Measurements from ENCODE around the gene IMPA2.
"Not testable (repeated sequence)": the region's sequence is repeated elsewhere in the genome, so short reads cannot be mapped to it uniquely, and the experiment has no call there.

The IMPA2 gene

DNA sequence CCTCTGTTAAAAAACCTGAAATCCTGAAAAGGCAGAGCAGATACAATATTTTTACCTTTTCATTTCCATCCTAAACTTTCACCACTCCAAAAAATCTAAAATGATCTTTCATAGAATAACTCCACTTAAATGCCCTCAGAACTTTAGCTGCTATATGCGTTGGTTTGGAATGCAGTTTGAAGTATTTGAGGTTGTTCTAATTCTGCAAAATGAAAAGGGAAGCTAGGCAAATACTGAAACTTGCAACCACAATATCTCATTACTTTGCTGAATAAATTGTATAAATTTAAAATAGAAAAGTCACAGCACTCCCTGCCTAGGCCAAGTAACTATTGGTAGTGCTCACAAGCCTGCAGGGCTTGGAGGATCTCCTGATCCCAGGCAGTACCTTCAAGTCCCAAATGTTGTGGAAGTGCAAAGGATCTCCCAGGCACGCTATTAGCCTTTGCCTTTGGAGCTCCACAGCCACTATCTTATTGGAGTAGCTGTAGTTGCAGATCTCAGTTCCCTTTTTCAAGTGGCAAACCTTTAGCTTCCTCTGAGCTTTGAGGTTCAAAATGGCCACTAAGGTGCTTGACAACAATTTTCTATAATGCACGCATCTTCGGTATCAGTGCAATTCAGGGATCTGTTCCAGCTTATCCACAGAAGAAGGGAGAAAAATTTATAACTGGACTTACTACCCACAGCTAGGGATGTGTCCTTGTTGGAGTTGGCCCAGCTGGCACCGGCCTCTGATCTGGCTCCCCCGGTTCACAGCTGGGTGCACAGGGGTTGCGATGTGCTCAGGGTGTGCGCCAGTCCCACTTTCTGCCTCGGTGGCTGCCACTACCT lies 68.9 kb downstream of the IMPA2 start:
- no peak for DNase-seq (ENCODE audit: low read depth)

DNA sequence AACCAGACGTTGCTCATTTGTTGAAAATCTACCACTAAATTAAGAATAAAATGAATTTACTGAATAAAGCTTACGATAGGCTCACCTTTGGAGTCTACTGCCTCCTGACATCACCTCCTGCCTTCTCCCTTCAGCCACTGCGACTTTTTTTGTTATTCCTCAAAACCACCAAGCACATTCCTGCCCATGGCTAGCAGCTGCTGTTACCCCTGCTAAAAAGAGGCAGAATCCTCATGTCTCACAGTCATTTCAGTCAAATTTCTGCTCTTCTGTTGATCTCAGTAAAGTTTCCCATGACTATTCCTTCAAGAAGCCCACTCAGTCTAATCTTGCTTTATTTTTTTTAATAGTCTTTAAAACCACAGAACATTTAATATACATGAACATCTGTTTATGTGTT lies 71.6 kb downstream of the IMPA2 start:
- DNase-seq (ENCODE audit: low read depth): no peak

DNA sequence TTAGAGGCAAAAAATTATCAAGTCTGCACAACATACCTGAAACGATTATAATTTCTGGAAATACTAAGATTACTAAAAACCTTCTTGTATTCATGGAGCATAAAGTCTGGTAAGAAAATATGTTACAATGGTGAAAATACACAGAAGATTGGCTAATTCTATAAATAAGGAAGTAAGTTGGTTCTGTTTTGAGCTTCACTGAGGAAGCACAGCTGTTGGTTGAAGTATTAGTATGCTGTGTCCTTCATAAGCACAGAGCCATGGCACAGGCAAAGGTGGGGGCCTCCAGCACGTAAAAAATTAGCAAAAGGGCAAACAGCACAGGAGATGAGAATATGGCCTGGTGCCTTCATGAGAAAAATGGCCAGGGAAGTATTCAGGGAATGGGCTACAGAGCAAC lies 72.0 kb downstream of the IMPA2 start:
- no peak for DNase-seq (ENCODE audit: low read depth)

DNA sequence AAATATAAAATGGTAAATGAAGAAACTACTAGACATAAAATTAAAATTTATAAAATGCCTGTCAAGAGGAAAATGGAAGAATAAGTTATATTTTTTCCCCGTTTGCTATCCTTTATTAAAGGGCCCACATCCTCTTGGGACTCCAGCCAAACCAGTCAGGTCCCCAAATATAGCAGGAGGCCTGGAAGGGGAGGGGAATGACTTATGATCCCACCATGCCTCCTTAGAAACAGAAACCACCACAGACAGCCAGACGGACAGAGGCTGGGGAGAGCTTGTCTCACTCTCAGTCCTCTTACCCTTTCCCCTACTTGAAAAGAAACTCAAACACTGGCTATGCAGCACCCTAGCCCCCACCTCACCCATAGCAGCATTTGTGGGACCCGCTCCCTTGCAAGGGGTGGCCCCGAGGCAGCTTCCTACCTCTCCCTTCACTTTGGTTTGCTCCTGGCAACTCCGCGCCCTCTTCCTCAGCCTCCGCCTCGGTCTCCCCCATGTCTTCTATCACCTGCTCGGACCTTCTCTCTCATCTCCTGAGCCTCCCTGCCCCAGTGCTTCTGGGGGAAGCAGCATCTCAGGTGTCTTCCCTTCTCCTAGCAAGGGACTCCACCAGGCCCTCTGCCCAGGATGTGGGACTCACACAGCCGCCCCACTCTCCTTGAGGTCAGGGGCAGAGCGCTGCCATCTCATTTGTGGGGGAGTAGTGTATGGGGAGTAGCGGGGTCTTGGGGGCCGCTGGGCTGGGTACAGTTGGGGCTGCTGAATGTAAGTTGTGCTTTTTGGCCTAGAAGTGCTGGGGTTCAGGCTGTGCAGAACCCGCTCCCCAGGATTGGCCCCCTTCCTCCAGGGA lies 75.0 kb downstream of the IMPA2 start:
- no peak for DNase-seq (ENCODE audit: low read depth)

DNA sequence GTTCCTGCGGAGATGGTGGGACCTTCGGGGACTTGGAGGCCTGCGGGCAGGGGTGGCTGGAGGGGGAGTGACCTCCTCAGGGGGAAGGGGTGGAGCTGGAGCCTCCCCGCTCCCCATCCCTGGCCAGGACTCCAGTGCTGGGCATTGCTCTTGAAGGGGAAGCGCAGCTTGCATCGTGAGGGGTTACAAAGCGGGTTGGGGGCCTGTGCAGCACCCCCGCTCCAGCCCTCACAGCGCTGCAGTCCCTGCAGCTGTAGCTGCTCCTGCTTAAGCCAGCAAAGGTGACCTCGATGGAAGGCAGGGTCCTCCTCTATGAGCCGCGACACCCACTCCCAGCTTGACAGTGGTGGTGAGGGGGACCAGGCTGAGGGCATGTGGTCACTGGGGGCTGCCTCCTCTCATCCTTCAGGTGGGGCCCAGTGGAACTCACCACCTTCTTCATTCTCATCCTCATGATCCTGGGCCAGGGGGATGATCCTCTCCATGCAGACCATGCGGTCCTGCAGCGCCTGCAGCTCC lies 75.6 kb downstream of the IMPA2 start:
- no peak for DNase-seq (ENCODE audit: low read depth)

DNA sequence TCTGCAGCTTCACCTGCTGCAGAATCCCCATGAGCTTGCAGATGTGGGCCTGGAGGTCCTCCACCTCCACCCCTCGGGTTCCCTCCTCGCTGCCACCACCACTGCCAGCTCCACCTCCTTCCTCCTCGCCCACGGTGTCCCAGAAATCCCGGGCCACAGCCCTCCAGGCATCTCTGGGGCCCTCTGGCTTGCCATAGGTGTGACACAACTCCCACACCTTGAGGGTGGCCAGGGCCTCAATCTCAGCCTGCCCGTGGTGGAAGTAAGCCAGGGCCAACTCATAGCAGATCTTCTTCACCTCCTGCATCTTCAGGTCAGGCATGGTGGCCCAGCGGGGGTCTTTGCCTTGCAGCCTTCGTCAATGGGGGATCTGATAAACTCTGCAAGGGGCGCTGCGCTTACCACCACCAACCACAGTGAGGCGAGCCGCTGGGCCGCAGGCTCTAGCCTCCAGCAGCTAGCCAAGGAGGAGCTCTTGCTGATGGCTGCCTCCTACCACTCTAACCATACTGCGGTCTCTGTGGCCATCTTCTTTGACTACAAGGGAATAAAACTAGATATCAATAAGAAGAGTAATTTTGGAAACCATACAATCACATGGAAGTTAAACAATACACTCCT lies 76.2 kb downstream of the IMPA2 start:
- DNase-seq (ENCODE audit: low read depth): no peak

DNA sequence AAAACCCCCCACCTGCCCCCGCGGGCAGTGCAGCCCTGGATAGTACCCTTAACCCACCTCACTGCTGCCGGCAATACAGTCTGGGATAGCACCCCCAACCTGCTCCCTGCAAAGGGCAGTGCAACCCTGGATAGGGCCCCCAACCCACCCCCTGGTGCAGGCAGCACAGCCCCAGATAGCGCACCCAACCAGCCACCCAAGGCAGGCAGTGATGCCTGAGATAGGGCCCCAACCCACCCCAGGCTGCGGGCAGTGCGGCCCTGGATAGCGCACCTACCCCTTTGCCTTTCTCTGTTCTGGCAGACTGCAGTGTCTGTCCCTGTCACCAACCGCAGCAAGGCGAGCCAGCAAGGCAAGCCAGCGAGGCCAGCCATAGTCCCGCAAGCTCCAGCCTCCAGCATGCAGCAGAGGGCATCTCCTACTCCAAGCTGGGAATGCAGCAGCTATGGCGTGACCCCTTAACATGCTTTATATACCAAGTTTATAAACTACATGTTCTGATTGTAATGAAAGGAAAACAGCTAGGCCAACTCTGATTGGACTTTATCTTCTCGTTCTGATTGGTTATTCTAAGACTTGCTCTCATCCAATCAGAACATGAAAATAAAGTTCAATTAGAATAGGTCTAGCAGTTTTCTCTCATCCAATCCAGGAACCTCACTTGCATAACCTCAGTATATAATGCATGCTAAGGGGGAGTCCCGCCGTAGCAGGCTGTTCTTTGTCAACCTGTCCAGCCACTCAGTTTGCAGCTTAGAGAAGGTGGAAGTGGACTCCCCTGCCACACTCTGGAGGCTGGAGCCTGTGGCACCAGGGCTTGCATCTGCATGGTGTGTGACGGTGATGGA lies 78.3 kb downstream of the IMPA2 start:
- no peak for DNase-seq (ENCODE audit: low read depth)

DNA sequence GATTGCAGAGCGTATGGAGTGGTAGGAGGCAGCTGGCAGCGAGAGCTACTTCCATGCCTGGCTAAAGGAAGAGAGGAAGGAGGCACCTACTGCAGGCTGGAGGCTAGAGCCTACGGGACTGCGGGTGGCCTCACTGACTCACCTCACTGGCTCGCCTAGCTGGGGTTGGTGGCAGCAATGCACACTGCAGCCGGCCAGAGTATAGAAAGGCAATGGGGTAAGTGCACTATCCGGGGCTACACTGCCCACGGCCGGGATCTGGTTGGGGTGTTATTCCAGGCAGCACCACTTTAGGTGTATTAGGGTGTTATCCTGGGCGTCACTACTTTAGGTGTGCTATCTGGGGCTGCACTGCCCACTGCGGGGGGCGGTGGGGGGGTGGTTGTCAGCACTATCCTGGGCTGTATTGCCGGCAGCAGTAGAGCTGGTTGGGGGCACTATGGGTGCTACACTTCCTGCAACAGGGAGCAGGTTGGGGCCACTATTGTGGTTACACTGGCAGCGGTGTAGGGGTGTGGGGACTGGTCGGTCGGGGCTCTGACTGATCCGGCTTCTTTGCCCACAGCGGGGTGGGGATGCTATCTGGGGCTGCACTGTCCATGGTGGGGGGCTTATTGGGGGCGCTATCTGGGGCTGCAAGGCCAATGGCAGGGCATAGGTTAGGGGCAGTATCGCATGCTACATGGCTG lies 79.0 kb downstream of the IMPA2 start:
- no peak for DNase-seq (ENCODE audit: low read depth)

DNA sequence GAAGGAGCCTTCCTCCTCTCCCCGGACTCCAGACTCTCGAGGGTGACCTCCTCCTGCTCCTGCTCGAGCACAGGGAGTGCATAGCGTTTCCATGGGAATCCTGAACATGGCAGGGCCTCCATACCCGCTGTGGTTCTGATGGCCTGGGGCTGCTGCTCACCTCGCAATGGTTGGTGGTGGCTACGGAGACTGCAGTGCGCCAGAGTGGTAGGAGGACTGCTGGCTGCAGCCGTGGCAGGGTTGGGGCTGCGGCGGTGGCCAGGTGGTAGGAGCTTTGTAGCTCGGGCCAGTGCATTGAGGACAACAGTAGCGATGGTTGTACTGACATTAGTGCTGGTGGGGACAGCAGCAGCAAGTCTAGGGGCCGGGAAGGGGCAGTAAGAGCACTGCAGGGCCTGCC lies 80.4 kb downstream of the IMPA2 start:
- DNase-seq (ENCODE audit: low read depth): no peak

DNA sequence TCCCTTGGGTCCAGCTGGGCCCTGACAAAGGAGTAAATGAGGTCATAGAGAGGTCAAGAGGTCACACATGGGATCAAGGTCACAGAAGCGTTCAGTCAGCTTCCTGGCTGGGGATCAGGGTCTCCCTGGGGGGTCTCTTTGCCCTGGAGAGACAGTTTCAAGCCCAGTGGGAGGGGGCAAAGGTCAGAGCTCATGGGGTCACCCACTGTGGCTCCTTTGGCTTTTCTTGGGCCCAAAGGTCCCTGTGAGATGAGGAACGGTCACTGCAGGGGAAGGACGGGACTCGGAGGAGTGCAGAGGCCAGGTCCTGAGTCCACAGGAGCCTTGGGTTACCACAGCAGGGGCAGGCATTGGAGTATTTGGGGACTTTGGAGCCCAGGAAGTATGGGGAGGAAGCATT lies 81.7 kb downstream of the IMPA2 start:
- no peak for DNase-seq (ENCODE audit: low read depth)

DNA sequence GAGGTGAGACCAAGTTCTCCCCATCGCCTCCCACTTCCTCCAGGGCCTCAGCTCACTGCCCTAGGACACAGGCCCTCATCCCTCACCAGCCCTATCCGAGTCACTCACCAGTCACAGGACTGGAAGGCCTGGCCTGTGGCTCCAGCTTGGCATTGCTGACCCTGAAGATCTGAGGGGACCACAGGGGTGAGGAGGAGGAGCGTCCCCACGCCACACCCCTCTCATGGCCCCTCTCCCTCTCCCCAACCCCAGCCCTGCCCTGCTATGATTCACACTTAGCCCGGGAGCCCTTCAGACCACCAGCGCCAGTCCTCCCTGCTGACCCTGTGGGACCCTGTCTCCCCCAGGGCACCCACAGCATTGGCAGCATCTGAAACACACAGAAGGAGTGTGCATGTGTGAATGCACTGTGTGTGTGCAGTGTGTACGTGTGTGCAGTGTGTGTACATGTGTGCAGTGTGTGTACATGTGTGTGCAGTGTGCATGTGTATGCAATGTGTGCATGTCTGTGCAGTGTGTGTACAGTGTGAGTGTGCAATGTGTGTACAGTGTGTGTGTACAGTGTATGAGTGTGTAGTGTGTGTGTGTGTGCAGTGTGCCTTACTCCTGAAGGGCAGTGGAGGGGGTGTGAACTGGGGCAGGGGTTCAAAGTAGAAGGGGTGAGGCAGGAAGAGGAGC lies 82.9 kb downstream of the IMPA2 start:
- no peak for DNase-seq (ENCODE audit: low read depth)

DNA sequence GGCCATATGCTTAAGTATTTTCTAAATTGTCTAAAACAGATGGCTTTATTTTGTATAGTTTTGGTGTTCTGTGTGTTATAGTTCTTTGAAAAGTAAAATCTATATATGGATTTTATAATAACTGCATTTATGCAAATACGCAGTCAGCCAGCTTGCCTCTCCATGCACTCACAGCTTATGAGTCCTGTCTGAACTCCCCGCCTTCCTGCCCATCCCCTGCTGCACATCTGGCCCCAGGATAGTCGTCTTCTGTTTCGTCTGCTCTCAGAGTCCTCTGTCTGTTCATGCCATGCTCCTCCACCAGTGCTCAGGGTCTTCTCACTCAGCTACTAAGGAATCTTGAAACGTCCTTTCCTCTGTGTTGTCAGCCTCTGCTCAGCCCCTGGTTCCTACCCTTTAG lies 84.1 kb downstream of the IMPA2 start:
- no peak for DNase-seq (ENCODE audit: low read depth)

DNA sequence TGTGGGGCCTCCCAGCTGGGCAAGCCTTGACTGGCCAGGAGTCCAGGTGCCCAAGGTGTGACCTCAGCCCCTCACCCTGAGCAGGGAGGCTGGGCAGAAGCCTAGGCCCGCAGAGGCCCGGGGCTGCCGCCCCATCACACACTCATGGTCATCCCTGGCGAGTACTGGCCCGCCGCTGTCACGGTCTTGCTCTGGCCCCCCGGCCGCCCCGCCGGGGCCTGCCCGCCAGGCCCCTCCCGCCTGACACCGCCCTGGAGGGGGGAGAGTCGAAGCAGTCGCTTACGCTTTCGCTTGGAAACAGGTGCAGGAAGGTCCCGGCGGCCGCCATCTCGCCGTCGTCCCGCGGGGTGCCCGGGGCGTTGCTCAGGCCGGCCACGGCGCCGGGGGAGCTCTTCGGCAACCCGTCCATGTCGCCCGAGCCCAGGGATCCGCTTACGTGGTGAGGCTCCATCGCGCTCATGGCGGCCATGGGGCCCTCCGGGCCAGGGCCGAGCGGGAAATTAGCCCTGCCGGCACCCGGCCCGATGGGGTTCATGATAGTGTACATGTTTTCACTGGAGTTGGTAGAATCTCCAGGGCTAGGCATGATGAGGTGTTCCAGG lies 85.7 kb downstream of the IMPA2 start:
- DNase-seq (ENCODE audit: low read depth): no peak

DNA sequence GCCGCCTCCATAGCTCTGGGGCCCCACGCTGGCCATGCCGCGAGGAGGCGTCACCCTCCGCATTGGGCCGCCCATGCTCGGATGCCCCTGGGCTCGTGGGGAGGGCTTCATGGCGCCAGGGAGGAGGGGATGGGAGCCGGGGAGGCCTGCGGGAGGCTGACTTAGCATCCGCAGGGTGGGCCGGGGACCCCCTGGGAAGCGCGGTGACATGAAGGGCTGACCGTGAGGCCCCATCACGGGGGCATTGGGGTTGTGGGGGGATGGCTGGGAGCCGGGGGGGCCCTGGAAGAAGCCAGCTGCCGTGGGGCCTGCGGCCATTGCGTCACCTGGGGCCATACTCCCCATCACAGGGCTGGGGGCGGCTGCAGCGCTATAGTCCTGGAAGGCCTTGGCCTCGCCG lies 86.4 kb downstream of the IMPA2 start:
- DNase-seq (ENCODE audit: low read depth): no peak

DNA sequence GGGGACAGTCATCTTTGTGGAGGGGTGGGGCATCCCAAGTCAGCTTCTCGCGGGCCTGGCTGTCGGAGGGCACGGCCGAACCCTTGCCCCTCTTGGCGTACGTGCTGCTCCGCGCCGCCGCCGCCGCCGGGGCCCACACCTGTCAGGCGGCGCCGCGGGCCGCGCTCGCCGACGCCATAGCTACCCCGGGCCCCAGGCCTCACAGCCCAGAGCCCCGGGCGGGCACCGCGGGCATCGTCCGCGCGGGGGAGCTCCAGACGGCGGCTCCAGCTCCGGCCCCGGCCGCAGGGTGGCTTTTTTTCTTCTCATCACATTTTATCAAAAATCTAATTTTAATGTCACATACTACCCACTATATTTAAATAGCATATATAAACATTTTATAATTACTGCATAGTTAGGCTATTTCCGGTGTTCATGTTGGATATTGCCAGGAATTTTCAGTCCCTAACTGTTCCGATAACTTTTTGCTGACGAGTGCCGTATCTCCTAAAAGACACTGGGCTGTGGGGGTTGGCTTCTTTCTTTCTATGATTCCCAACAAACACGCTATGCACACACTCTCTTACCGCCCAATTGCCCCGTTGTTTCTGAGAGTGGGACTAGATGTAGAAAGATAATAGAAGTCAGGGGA lies 87.1 kb downstream of the IMPA2 start:
- DNase-seq (ENCODE audit: low read depth): not testable (repeated sequence)

DNA sequence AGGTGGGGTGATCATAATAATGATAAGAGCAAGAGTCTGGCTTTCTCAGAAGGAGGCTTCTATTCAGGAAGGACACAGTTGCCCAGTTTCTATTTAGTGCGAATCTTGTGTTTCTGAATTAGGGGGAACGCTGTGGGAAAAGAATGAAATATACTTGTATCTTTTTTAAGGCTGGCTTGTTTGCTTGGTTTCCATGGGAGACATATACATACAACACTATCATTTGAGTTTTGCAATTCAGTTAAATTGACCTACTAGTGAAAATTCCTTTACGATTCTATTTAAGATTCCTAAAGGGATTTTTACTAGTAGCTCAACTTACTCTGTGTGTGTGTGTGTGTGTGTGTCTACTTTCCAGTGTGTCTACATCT lies 87.6 kb downstream of the IMPA2 start:
- no peak for DNase-seq (ENCODE audit: low read depth)

DNA sequence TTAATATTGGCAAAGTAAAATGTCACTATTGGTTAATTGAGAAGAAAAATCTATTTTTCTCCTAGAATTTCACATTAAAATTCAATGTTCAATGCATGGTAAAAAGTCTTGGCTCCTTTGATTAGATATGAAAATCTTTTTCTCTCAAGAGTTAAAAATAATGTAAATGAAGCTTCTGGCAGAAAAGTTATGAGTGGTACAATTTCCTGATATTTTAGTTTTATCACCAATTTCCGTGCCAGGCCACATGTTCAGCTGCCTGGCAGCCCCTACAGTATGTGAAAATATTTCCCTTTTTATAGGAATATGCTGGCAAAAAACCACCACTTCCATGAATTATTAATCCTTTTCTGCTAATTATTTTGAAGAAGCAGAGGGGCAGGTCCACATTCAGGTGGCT lies 89.8 kb downstream of the IMPA2 start:
- DNase-seq (ENCODE audit: low read depth): not testable (repeated sequence)

DNA sequence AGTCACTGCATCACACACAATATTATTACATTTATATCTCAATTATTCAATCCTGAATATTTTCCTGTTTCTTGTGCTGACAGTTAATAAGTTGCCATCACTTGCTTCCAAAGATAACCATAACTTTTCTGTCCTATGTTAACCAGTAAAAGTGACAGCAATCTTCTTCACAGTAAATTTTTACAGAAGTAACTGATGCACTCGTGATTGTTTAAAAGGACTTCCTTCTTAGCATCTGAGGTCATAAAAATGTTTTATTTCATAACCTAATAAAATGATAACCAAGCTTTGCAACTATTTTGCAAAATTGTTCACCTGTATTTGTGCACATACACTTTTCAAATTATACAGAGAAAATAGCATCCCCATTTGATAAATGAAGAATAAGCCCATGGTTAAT lies 91.7 kb downstream of the IMPA2 start:
- DNase-seq (ENCODE audit: low read depth): no peak

DNA sequence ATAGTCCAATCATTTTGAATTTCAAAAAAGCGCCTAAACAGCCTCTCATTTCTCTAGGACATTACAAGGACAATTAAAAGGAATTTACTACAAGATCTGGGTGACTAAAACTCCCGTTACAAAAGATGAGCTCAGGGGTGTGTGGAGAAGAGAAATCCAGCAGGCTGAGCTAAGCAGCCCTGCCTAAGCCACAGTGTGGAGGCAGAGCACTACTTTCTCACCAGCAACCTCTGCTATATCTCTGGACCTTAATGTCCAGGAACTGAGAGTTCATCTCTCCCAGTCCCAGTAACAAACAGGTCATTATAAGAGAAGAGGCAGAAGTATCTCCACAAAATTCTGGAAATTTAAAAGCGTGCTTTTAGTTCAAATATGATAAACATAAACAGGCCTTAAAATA lies 93.4 kb downstream of the IMPA2 start:
- DNase-seq (ENCODE audit: low read depth): no peak
